Thyroid gland (tissue), 4 donors: ENCODE results near the gene JMJD1C.

Experiments used
- POLR2A ChIP-seq, 2 donors: fragments of 450-650 bp; IDR thresholded peaks; one replicate each; pipeline ENCODE4 v1.6.1; 2017; ENCODE audit warnings: antibody characterized with exemption in 2 of 2, mild to moderate bottlenecking in 2 of 2, moderate library complexity in 1 of 2
- TF ChIP-seq, protein P1 (sequence below), 6 experiments: fragments of 200-600 bp in 3 of 6; fragments of 450-650 bp in 3 of 6; sonication (generic) in 3 of 6; IDR thresholded peaks; one replicate each; pipeline ENCODE4 v1.5.1; 2016 to 2019; ENCODE audit warnings: antibody characterized with exemption in 6 of 6, mild to moderate bottlenecking in 2 of 6, inconsistent platforms in 1 of 6, moderate library complexity in 1 of 6

DNA sequence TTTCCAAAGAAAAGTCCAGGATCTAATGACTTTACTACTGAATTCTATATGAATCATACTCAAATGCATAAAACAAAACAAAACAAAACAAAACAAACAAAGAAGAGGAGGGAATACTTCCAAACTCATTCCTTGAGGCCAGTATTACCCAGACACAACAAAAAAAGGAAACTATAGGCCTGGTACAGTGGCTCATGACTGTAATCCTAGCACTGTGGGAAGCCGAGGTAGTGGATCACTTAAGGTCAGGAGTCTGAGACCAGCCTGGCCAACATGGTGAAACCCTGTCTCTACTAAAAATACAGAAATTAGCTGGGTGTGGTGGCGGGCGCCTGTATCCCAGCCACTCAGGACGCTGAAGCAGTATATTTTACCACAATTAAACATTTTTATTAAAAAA is 218.0 kb downstream of the JMJD1C start:
- TF ChIP-seq, protein P1, sequence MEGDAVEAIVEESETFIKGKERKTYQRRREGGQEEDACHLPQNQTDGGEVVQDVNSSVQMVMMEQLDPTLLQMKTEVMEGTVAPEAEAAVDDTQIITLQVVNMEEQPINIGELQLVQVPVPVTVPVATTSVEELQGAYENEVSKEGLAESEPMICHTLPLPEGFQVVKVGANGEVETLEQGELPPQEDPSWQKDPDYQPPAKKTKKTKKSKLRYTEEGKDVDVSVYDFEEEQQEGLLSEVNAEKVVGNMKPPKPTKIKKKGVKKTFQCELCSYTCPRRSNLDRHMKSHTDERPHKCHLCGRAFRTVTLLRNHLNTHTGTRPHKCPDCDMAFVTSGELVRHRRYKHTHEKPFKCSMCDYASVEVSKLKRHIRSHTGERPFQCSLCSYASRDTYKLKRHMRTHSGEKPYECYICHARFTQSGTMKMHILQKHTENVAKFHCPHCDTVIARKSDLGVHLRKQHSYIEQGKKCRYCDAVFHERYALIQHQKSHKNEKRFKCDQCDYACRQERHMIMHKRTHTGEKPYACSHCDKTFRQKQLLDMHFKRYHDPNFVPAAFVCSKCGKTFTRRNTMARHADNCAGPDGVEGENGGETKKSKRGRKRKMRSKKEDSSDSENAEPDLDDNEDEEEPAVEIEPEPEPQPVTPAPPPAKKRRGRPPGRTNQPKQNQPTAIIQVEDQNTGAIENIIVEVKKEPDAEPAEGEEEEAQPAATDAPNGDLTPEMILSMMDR (IDR thresholded peaks at IDR 0.05): no peak
- TF ChIP-seq POLR2A (IDR thresholded peaks at IDR 0.05): no peak
